ENCODE measurements around the gene RAB1A.

- TF ChIP-seq ZBTB4 (CRISPR knock-in tag; IDR thresholded peaks at IDR 0.05) (no peak), CEBPZ (IDR thresholded peaks at IDR 0.05; ENCODE audit: low read depth, low read length) (no peak), EP300 (IDR thresholded peaks at IDR 0.05; ENCODE audit: borderline replicate concordance in 1 of 2, control insufficient read depth in 1 of 2, low read depth in 2 of 2, low read length in 2 of 2) (no peak), MXI1 (IDR thresholded peaks at IDR 0.05; ENCODE audit: low read depth, low read length) (no peak)
Observed at GRCh38 chr2:65153515-65153914, 23.6 kb upstream of the RAB1A start.

Measured in GM12878 (cell line).